M059J (cell line): ENCODE measurements around the gene KISS1R. TPM values are rescaled to one million over a fixed set of nuclear protein-coding genes. Genes with fewer than 3 reads are reported as not detected.

Experiments used
- total RNA-seq: library from RNA; depleted of rRNA; stranded (reverse); fragments of >200 nt; shearing (Covaris generic); gene quantifications from 2 replicates; pipeline ENCODE4 v1.2.3, GENCODE V29; 2014; rRNA removed

KISS1R gene
- total RNA-seq, 1 experiment from 2014 or later, result not detected

Other genes starting within 250 kb of the KISS1R start
- gene FSTL3, start 240.9 kb upstream of the KISS1R start, total RNA-seq, result 29.7 and 59.0 TPM in 2 replicates
- not detected in 2 replicates for gene PRSS57, start 221.9 kb upstream of the KISS1R start, total RNA-seq
- gene PALM, start 208.4 kb upstream of the KISS1R start, total RNA-seq, result 0.07 and 1.4 TPM in 2 replicates
- 0.37 and 0.79 TPM in 2 replicates for gene MISP, start 166.2 kb upstream of the KISS1R start, total RNA-seq
- gene PTBP1, start 119.9 kb upstream of the KISS1R start, total RNA-seq, result 184 and 196 TPM in 2 replicates
- 2.3 and 3.8 TPM in 2 replicates for gene PLPPR3, start 95.4 kb upstream of the KISS1R start, total RNA-seq
- not detected in 2 replicates for gene AZU1, start 89.5 kb upstream of the KISS1R start, total RNA-seq
- not detected in 2 replicates for gene PRTN3, start 76.3 kb upstream of the KISS1R start, total RNA-seq
- not detected in 2 replicates for gene ELANE, start 65.0 kb upstream of the KISS1R start, total RNA-seq
- gene CFD, start 57.7 kb upstream of the KISS1R start, total RNA-seq, result 0.52 and 0.89 TPM in 2 replicates
- gene MED16, start 24.1 kb upstream of the KISS1R start, total RNA-seq, result 22.7 and 32.8 TPM in 2 replicates
- not detected in 2 replicates for gene RNU6-9, start 23.8 kb upstream of the KISS1R start, total RNA-seq
- 30.4 and 37.0 TPM in 2 replicates for gene R3HDM4, start 4.1 kb upstream of the KISS1R start, total RNA-seq
- gene ARID3A, start 8.7 kb downstream of the KISS1R start, total RNA-seq, result 0.71 and 3.7 TPM in 2 replicates
- 48.9 and 70.4 TPM in 2 replicates for gene WDR18, start 67.0 kb downstream of the KISS1R start, total RNA-seq
- gene GRIN3B, start 83.1 kb downstream of the KISS1R start, total RNA-seq, result not detected in 2 replicates
- gene TMEM259, start 103.8 kb downstream of the KISS1R start, total RNA-seq, result 99.9 and 126 TPM in 2 replicates
- not detected in 2 replicates for gene RNU6-2, start 104.2 kb downstream of the KISS1R start, total RNA-seq
- 259 and 333 TPM in 2 replicates for gene CNN2, start 109.3 kb downstream of the KISS1R start, total RNA-seq
- 9.3 and 13.5 TPM in 2 replicates for gene ABCA7, start 122.8 kb downstream of the KISS1R start, total RNA-seq
- gene ARHGAP45, start 149.8 kb downstream of the KISS1R start, total RNA-seq, result 12.7 and 40.8 TPM in 2 replicates
- gene POLR2E, start 178.0 kb downstream of the KISS1R start, total RNA-seq, result 145 and 164 TPM in 2 replicates
- gene GPX4, start 186.7 kb downstream of the KISS1R start, total RNA-seq, result 684 and 697 TPM in 2 replicates